GM19099 (cell line): ENCODE data around the gene EIPR1.

Source experiments
- POLR2A ChIP-seq: IDR thresholded peaks from 3 replicates; pipeline ENCODE4 v1.6.1; 2011; ENCODE audit warnings: low read depth; ENCODE audit not compliant: insufficient read length; ENCODE audit errors: extremely low read depth

EIPR1 gene

GRCh38 chr2:3342324-3342723 is 35.3 kb downstream of the EIPR1 start:
- no peak for TF ChIP-seq POLR2A

GRCh38 chr2:3341336-3341735 is 36.3 kb downstream of the EIPR1 start:
- TF ChIP-seq POLR2A = no peak

DNA sequence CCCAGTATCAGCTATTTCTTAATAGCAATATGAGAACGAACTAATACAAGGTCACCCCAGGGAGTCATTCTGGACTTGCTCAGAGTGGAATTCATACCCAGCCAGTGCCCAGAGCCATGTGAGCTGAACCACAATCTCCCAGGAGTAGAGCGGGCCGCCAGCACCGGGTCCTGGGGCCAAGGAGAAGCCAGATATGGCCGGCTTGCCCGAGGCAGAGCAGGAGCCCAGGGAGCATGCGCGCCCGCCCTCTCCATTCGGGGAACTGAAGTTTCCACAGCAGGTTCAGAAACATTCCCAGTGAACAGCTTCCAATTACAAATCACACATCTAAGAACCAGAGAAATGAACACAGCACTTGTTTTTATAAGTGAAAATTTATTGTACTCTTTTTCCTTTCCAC is 37.5 kb downstream of the EIPR1 start:
- no peak for TF ChIP-seq POLR2A

DNA sequence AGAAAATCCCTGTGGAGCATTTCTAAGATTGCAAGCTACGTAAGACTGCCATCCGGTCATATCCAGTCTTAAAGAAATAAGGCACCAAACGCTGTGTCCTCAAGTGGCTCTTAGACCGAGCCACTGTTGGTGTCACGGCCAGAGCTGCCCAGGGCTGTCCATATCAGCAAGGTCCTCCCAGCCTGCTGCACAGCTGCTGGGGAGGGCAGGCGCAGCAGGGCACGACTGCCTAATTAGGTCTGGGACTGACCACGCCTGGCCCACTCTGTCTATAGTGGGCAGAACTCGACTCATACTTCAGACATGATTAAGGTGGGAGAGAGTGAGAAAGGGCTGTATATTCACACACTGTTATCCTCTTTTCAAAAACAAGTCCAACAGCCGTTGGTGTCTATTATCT is 39.3 kb downstream of the EIPR1 start:
- no peak for TF ChIP-seq POLR2A

DNA sequence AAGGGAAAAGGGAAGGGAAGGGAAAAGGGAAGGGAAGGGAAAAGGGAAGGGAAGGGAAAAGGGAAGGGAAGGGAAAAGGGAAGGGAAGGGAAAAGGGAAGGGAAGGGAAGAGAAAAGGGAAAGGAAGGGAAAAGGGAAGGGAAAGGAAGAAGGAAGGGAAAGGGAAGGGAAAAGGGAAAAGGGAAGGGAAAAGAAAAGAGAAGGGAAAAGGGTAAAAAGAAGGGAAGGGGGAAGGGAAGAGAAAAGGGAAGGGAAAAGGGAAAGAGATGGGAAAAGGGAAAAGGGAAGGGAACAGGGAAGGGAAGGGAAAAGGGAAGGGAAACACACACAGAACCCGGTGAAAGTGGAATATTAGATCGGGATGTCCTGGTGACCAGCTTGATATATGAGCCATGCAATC is 40.8 kb downstream of the EIPR1 start:
- TF ChIP-seq POLR2A = no peak

DNA sequence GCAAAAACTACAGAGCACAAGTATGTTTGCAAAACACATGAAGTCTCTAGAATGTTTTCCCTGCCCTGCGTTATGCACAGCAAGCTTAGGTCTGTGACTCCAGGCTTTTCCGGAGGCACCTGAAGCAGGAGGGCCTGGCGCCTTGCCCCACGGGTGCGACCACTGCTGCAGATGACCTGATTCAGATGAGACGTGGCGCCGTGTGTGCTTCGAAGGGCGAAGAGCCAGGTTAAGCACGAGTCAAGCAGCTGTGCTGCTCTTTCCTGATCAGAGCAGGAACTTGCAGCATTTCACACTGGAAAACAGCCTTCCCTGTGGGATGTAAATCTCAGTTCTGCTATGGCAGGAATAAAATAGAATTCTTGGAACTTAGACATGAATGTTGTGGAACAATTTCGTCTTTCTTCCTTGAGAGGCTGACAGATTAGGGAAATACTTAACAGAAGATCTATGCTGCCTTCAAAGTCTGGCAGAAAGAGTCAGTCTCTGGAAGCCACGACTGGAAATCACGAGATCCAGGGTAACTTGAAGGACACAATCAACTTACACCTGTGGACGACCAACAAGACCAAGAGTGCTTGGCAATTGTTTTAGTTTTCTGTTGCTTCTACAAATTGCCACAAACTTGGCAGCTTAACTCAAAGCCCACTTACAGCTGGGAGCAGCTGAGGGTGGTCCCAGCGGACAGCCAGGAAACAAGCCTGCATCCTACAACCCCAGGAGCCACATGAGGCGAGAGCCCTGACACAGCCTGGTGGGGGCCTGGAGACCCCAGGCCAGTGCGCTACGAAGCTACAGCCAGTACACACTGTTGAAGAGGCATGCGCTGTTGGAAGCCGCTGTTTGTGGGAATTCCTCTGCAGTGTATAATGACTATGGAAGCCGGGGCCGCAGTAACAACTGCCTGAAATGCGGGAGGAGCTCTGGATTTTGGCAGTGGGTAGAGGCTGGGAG is 42.9 kb downstream of the EIPR1 start:
- no peak for TF ChIP-seq POLR2A

- no peak for TF ChIP-seq POLR2A
Measured at GRCh38 chr2:3332133-3332532, 45.5 kb downstream of the EIPR1 start.

GRCh38 chr2:3329491-3329890 is 48.1 kb downstream of the EIPR1 start:
- no peak for TF ChIP-seq POLR2A

- no peak for TF ChIP-seq POLR2A
Measured at GRCh38 chr2:3326871-3327270, 50.7 kb downstream of the EIPR1 start.

DNA sequence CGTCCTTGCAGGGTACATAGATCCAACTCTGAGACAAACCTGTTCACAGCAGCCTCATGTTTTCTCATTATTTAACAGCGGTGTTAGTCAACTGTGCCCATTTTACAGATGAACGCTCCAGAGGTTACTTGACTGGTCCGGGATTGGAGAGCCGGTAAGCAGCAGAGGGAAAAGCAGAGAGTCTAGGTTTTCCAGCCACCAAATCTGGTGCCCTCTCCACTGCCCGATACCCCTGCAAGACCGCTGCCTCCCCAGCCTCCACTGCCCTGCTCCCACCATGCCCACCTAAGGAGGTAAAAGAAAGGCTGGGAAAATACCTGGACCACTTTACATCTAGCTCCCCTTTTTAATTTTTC is 51.5 kb downstream of the EIPR1 start:
- TF ChIP-seq POLR2A = no peak

GRCh38 chr2:3325458-3326181 is 52.0 kb downstream of the EIPR1 start:
- TF ChIP-seq POLR2A = no peak

DNA sequence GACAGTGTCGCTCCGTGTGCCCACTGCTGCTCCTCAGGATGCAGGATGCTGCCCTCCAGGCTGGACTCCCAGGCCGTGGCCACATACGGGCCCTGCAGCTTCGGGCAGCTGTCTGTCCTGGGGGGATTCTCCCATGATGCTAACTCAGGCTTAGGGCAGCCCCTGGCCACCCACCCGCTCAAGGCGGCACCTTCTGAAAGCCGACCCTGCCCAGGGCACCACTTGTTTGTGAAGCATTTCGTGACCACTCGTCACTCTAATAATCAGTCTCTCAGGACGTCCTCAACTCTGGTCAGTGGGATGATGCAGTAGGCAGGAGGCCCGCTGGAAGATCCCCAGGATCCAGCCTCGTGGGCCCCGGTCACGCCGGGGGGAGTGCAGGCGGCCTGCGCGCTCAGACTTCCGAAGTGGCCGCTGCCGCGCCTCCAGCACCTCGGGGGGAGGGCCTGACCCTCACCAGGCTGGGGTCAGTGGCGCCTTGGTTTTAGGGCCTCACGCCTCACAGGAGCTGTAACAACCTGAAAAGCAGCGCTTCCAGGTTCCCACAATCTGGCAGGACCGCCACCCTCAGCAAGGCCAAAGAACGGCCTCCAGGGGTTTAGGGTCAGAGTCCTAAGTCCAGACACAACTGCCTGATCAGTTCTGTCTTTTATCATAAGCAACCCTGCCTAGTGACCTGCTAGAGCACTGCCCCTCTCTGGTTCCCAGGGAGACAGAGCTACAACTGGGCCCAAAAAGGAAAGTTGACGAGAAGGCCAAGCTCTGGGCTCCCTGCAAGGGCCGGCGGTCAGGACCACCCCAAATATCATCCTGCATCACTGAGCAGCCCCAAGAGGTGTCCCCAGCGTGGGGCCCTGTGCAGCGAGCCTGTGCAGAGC is 53.0 kb downstream of the EIPR1 start:
- TF ChIP-seq POLR2A = no peak

DNA sequence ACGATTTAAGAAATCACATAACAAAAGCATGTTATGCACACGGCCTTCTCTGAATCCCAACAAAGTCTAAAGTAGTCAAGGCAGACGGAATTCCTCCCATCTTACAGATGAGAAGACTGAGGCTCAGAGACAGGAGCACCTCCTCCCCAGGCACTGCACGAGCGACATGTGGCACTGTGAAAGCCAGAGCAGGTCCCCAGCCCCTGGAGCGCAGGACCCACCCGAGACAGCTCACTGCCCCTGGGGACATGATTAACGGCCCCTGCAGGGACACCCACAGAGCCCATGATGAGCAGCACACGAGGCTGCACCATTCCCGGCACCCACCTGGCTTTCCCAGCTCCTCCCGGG is 53.6 kb downstream of the EIPR1 start:
- TF ChIP-seq POLR2A = no peak

DNA sequence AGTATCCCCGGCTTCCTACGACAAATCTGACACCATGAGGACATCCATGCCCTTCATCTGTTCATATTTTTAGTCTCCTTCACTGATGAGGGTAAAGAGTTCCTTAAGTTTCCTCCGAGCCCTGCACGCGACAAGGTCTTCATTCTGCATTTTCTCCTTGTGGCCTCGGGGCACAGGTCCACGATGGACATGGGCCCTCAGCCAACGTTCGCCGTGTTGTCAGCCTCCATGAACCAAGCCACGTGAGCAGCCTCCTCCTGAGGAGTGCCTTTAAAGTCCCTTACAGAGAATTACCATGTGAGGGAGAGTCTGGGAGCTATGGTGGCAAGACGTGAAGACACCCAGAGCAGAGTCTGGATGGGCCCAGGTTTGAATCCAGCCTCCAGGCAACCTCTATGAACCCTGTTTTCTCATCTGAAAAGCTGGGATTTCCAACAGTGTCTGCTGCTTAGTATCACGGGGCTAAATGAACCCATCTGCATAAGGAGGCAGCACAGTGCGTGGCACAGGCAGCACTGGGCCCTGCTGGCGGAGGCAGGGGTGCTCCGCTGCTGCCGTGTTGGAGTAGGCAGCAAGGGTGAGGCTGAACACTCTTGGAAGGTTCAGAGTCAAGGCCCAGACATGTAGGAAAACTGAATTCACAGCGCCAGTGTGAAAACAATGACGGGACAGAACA is 54.1 kb downstream of the EIPR1 start:
- TF ChIP-seq POLR2A = no peak

- no peak for TF ChIP-seq POLR2A
Measured at GRCh38 chr2:3322311-3322970, 55.2 kb downstream of the EIPR1 start.

- no peak for TF ChIP-seq POLR2A
Measured at GRCh38 chr2:3321825-3322224, 55.8 kb downstream of the EIPR1 start.
